Keratinocyte (primary cell): ENCODE measurements around the gene LATS2.

ENCODE experiments used
- EZH2 ChIP-seq: IDR thresholded peaks from one replicate; pipeline ENCODE4 v1.6.1; 2012; ENCODE audit warnings: inconsistent platforms, mild to moderate bottlenecking, low read length, moderate library complexity
- TF ChIP-seq, protein P1 (sequence below), 3 experiments: IDR thresholded peaks in 1 of 3; conservative IDR thresholded peaks in 1 of 3; optimal IDR thresholded peaks in 1 of 3; 2 replicates in 2 of 3; 3 replicates in 1 of 3; pipeline versions ENCODE3 to v1.5.1; 2011; ENCODE audit warnings: low read length in 3 of 3, mild to moderate bottlenecking in 3 of 3, moderate library complexity in 2 of 3, control low read depth in 1 of 3, inconsistent platforms in 1 of 3; ENCODE audit not compliant: insufficient read depth in 2 of 3; ENCODE audit errors: extremely low read depth in 1 of 3

DNA sequence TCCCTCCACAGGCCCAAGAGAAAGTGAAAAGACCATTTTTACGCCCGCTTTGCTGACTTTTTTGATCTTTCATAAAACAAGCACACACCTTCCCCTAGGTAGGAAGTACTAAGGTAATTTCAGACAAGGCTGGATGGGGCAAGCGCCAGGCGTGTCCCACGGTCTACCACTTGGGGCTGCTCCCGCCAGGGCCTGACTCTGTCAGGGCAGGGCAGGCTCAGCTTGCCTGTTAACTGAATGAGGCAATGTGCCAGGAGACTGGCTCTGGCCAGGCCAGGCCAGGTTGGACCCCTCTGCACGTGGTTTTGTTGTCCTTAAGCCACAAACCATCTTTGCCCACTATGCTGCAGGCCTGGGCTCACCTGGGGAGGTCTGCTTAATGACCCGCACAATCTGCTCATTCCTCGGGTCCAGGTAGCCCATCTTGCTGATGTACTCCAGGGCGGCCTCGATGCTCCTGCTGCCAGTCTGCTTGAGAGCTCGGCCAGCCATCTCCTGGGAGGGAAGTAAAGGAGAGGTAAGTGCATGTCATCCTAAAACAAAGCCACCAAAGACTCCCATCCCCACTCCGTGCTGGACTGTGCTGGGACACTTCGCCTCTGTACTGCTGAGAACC lies 70.4 kb downstream of the LATS2 start:
- TF ChIP-seq, protein P1, sequence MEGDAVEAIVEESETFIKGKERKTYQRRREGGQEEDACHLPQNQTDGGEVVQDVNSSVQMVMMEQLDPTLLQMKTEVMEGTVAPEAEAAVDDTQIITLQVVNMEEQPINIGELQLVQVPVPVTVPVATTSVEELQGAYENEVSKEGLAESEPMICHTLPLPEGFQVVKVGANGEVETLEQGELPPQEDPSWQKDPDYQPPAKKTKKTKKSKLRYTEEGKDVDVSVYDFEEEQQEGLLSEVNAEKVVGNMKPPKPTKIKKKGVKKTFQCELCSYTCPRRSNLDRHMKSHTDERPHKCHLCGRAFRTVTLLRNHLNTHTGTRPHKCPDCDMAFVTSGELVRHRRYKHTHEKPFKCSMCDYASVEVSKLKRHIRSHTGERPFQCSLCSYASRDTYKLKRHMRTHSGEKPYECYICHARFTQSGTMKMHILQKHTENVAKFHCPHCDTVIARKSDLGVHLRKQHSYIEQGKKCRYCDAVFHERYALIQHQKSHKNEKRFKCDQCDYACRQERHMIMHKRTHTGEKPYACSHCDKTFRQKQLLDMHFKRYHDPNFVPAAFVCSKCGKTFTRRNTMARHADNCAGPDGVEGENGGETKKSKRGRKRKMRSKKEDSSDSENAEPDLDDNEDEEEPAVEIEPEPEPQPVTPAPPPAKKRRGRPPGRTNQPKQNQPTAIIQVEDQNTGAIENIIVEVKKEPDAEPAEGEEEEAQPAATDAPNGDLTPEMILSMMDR (optimal IDR thresholded peaks at IDR 0.05 in 1 of 3, IDR thresholded peaks at IDR 0.05 in 1 of 3, conservative IDR thresholded peaks at IDR 0.05 in 1 of 3; ENCODE audit: extremely low read depth in 1 of 3, insufficient read depth in 2 of 3, low read length in 3 of 3), result peak in 1 of 3 experiments; percentile 0
- no peak for TF ChIP-seq EZH2
